K562 (cell line): ENCODE results near the gene SLC30A1. TPM values are rescaled to one million over a fixed set of nuclear protein-coding genes. Genes with fewer than 3 reads are reported as not detected.

Source experiments
- ATAC-seq: fragments of 200-7000 bp; cut with Tn5 transposase; 3 replicates; pipeline ENCODE4 v1.9.1; 2020; ENCODE audit warnings: moderate library complexity
- BruUV-seq: library from RNA; stranded (reverse); fragments of 400-500 nt; replicated peaks from 2 replicates; lab custom pipeline; 2021; lab: Mats Ljungman, UMichigan
- CTCF ChIA-PET: fragments of 300-600 bp; formaldehyde crosslinking; extraction: SDS; loops from one replicate; lab custom pipeline; 2021; ENCODE audit warnings: low intra/inter-chr PET ratio; lab: Yijun Ruan, JAX
- POLR2A ChIA-PET: fragments of 300-600, 350-650 bp; sonication (Branson Sonifier 250); formaldehyde crosslinking; extraction: SDS; loops from one replicate; lab custom pipeline; 2021; ENCODE audit warnings: antibody characterized with exemption, inconsistent platforms; lab: Yijun Ruan, JAX
- DNase-seq, 4 experiments: peaks; one replicate each; pipeline versions ENCODE4 v3.0.0 to v3.0.0-alpha.2; 2011 to 2018; ENCODE audit warnings: low spot score in 3 of 4, mixed read lengths in 3 of 4; ENCODE audit errors: extremely low read depth in 1 of 4
- FAIRE-seq: peaks from 2 replicates; lab custom pipeline; 2011; peaks lifted over from hg19 to GRCh38; lab: Jason Lieb, UNC
- H2AFZ ChIP-seq: 2 replicates; pipeline ENCODE4 v1.6.0; 2011; ENCODE audit warnings: low read depth, low read length, control low read depth, inconsistent platforms
- H3K27ac ChIP-seq: fragments of 200-600 bp; 3 replicates; pipeline ENCODE4 v1.8.0; 2011; ENCODE audit warnings: low read depth, mild to moderate bottlenecking, control low read depth, inconsistent platforms, low read length, moderate library complexity, mixed read lengths; ENCODE audit errors: extremely low read depth
- H3K27me3 ChIP-seq, 2 experiments: fragments of 300-600 bp in 1 of 2; 2 replicates in 1 of 2; 3 replicates in 1 of 2; pipeline versions ENCODE4 v1.6.0 to v1.8.0; 2011; ENCODE audit warnings: inconsistent platforms in 2 of 2, low read length in 2 of 2, mild to moderate bottlenecking in 1 of 2, mixed read lengths in 1 of 2, moderate library complexity in 1 of 2; ENCODE audit not compliant: control insufficient read depth in 2 of 2, insufficient read depth in 2 of 2
- H3K36me3 ChIP-seq: fragments of 300-600 bp; 3 replicates; pipeline ENCODE4 v1.8.0; 2011; ENCODE audit warnings: mild to moderate bottlenecking, low read length, inconsistent platforms; ENCODE audit not compliant: control insufficient read depth, insufficient read depth
- H3K4me1 ChIP-seq, 2 experiments: fragments of 200-600 bp in 1 of 2; replicated peaks in 1 of 2; 2 replicates in 1 of 2; 3 replicates in 1 of 2; pipeline versions ENCODE4 v1.5.1 to v1.8.0; 2011; ENCODE audit warnings: inconsistent platforms in 2 of 2, low read length in 2 of 2, mild to moderate bottlenecking in 1 of 2, mixed read lengths in 1 of 2, moderate library complexity in 1 of 2; ENCODE audit not compliant: control insufficient read depth in 2 of 2, insufficient read depth in 2 of 2
- H3K4me2 ChIP-seq: 2 replicates; pipeline ENCODE4 v1.6.1; 2011; ENCODE audit warnings: low read length, control low read depth, inconsistent platforms, mixed read lengths; ENCODE audit not compliant: insufficient read depth
- H3K4me3 ChIP-seq: fragments of 200-600 bp; sonication (generic), shearing (Covaris generic); 2 replicates; pipeline ENCODE4 v1.5.1; 2016; ENCODE audit warnings: control low read depth, inconsistent platforms
- H3K79me2 ChIP-seq: fragments of 200-600 bp; 3 replicates; pipeline ENCODE4 v1.8.0; 2011; ENCODE audit warnings: low read length, inconsistent platforms; ENCODE audit not compliant: control insufficient read depth, insufficient read depth
- H3K9ac ChIP-seq, 2 experiments: 2 replicates each; pipeline versions ENCODE4 v1.6.0 to v1.6.1; 2011; ENCODE audit warnings: low read depth in 2 of 2, low read length in 2 of 2, control low read depth in 1 of 2, inconsistent platforms in 1 of 2, mild to moderate bottlenecking in 1 of 2, mixed read lengths in 1 of 2; ENCODE audit not compliant: insufficient read depth in 1 of 2
- H3K9me1 ChIP-seq: one replicate; pipeline ENCODE4 v1.6.0; 2011; ENCODE audit warnings: inconsistent platforms, mild to moderate bottlenecking, low read length, moderate library complexity; ENCODE audit not compliant: control insufficient read depth, insufficient read depth
- H3K9me3 ChIP-seq: replicated peaks from 2 replicates; pipeline ENCODE4 v1.5.1; 2011; ENCODE audit warnings: low read depth, low read length, inconsistent platforms; ENCODE audit not compliant: control insufficient read depth, insufficient read depth
- H4K20me1 ChIP-seq: replicated peaks from 2 replicates; pipeline ENCODE4 v1.6.1; 2011; ENCODE audit warnings: low read length, inconsistent platforms, mixed read lengths; ENCODE audit not compliant: control insufficient read depth, insufficient read depth
- CBFB ChIP-seq: sonication (generic); formaldehyde crosslinking; IDR thresholded peaks from 2 replicates; pipeline ENCODE4 v1.4.0; 2020; ENCODE audit warnings: mild to moderate bottlenecking, missing genetic modification reagents
- HDAC2 ChIP-seq: fragments of 450-650 bp; IDR thresholded peaks from 2 replicates; pipeline ENCODE4 v1.6.1; 2016; ENCODE audit warnings: mild to moderate bottlenecking
- ID3 ChIP-seq, 2 experiments: fragments of 250-450 bp in 1 of 2; fragments of 450-650 bp in 1 of 2; sonication (Bioruptor Pico) in 1 of 2; IDR thresholded peaks; 2 replicates each; pipeline versions ENCODE4 v1.6.1 to v1.8.0; 2016 to 2021; ENCODE audit warnings: mild to moderate bottlenecking in 2 of 2, moderate library complexity in 2 of 2, missing compliant biosample characterization in 1 of 2, missing genetic modification characterization in 1 of 2
- MEIS2 ChIP-seq: fragments of 450-650 bp; IDR thresholded peaks from 2 replicates; pipeline ENCODE4 v1.6.1; 2014; ENCODE audit warnings: mild to moderate bottlenecking; ENCODE audit not compliant: partially characterized antibody
- NFE2L1 ChIP-seq: fragments of 450-650 bp; IDR thresholded peaks from 2 replicates; pipeline ENCODE4 v1.6.1; 2016; ENCODE audit warnings: missing genetic modification characterization, low read depth, mild to moderate bottlenecking, missing compliant biosample characterization, moderate library complexity, borderline replicate concordance
- PML ChIP-seq: IDR thresholded peaks from 2 replicates; pipeline ENCODE4 v1.6.1; 2012; ENCODE audit warnings: low read length, inconsistent platforms
- TAF7 ChIP-seq: fragments of 450-650 bp; IDR thresholded peaks from 2 replicates; pipeline ENCODE4 v1.6.1; 2016; ENCODE audit warnings: missing genetic modification characterization, missing compliant biosample characterization
- USF2 ChIP-seq: sonication (generic); formaldehyde crosslinking; IDR thresholded peaks from 2 replicates; pipeline ENCODE4 v1.5.0; 2020; ENCODE audit warnings: missing genetic modification reagents
- ZFP36 ChIP-seq: fragments of 150-350 bp; IDR thresholded peaks from 2 replicates; pipeline ENCODE4 v1.6.1; 2018; ENCODE audit warnings: low read length, low read depth; ENCODE audit not compliant: partially characterized antibody
- WGBS: fragments of 100-300 bp; shearing (Covaris generic); methylation state at CpG from one replicate; pipeline ENCODE4 v1.1.6; 2016; ENCODE audit warnings: low coverage, mixed read lengths; ENCODE audit not compliant: insufficient coverage; ENCODE audit errors: missing lambda C conversion rate; 5-methylcytosine and 5-hydroxymethylcytosine counted together
- in situ Hi-C: fragments of 300-500 bp; cut with MboI; formaldehyde crosslinking; loops from 4 replicates; pipeline ENCODE4 v1.15.0; 2018; ENCODE audit warnings: inconsistent platforms, mixed read lengths
- intact Hi-C: fragments of 100-400 bp; cut with micrococcal nuclease; formaldehyde crosslinking; loops from 2 replicates; pipeline ENCODE4 v1.14.2; 2022
- polyA plus RNA-seq, 8 experiments: library from polyadenylated mRNA; depleted of rRNA in 4 of 8; stranded (reverse) in 5 of 8; unstranded in 3 of 8; fragments of >200 nt; fragmentation: Nextera tagmentation in 2 of 8; fragmentation: Illumina TruSeq in 1 of 8; extraction: Ambion mirVana in 2 of 8; extraction: Trizol in 1 of 8; gene quantifications; 2 replicates each; pipeline versions ENCODE4 v1.2.1 to v1.2.3, GENCODE V29; 2011 to 2014; ENCODE audit warnings: inconsistent platforms in 1 of 8, missing spikeins in 1 of 8
- total RNA-seq, 7 experiments: library from RNA; depleted of rRNA in 6 of 7; stranded (reverse); fragments of >200 nt in 6 of 7; fragmentation: Illumina TruSeq in 2 of 7; extraction: Trizol in 2 of 7; gene quantifications; 2 replicates each; pipeline versions ENCODE4 v1.2.1 to v1.2.3, GENCODE V29; 2011 to 2021; ENCODE audit warnings: low replicate concordance in 1 of 7

Gene SLC30A1
- total and polyA plus RNA-seq, 9 of the 15 experiments (the other 6 are each of a cell fraction or from before 2014, with no cell fraction given), result 4.1 to 14.4 (median 6.6) TPM

- TF ChIP-seq USF2 (CRISPR knock-in tag) (no peak), TAF7 (tag) (no peak), PML (no peak), MEIS2 (no peak), HDAC2 (no peak), NFE2L1 (tag) (no peak)
Measured at GRCh38 chr1:211623515-211623914, 44.6 kb upstream of the SLC30A1 start (continued).

GRCh38 chr1:211621447-211622198 is 42.7 kb upstream of the SLC30A1 start:
- H4K20me1 ChIP-seq, result no peaks in the 10 kb centered on the region
- FAIRE-seq, result no peak
- H3K36me3 ChIP-seq, result no peaks in the 10 kb centered on the region
- BruUV-seq, result no TSS peak
- no peak for DNase-seq
- WGBS, result 64% methylated on average over 9 of the region's 9 CpGs
- H2AFZ ChIP-seq, result no peak overlapping the region; the same call in 1 of the 2 replicates
- in situ Hi-C loops (no loop called here), intact Hi-C loops (no loop called here)
- H3K4me1 ChIP-seq, result peaks cover 9 to 22% of the 10 kb centered on the region in 2 experiments; a peak in 4 of 5 replicates
- TF ChIP-seq ZFP36 (no peak), ID3 (CRISPR knock-in tag; IDR thresholded peaks at IDR 0.05) (no peak), ID3 (tag; IDR thresholded peaks at IDR 0.05) (no peak), CBFB (CRISPR knock-in tag) (no peak)
- peak overlapping the region in 1 of 2 experiments; percentile 62; a peak in 2 of 4 replicates for H3K9ac ChIP-seq
- no peak overlapping the region for H3K4me3 ChIP-seq
- H3K27me3 ChIP-seq, result no peaks in the 10 kb centered on the region
- no peak overlapping the region for H3K4me2 ChIP-seq
- ATAC-seq, result no peak
- H3K27ac ChIP-seq, result no peak overlapping the region
- H3K9me1 ChIP-seq, result no peaks in the 10 kb centered on the region
- POLR2A ChIA-PET, result interaction anchor here (0.6 to 2.8 kb wide), 3 partner anchors 9 to 1299 kb away, joined by 3 to 21 read pairs (median 19); no protein-coding TSS in a partner anchor
- H3K79me2 ChIP-seq, result no peaks in the 10 kb centered on the region
- CTCF ChIA-PET, result no interaction called here
- no peaks in the 10 kb centered on the region for H3K9me3 ChIP-seq
